Transverse colon (tissue), 4 donors: ENCODE results near the gene SCYL1.

ENCODE experiments used
- CTCF ChIP-seq, 5 experiments: fragments of 200-600 bp in 3 of 5; fragments of 450-650 bp in 2 of 5; sonication (generic) in 3 of 5; IDR thresholded peaks; 1 replicate in 2 of 5; 2 replicates in 3 of 5; pipeline ENCODE4 v1.5.1; 2016 to 2017; ENCODE audit warnings: antibody characterized with exemption in 5 of 5, inconsistent platforms in 3 of 5, mild to moderate bottlenecking in 2 of 5, moderate library complexity in 1 of 5
- EP300 ChIP-seq: sonication (generic); formaldehyde crosslinking; IDR thresholded peaks from one replicate; pipeline ENCODE4 v1.6.1; 2017; ENCODE audit warnings: antibody characterized with exemption, low read depth
- POLR2A ChIP-seq: fragments of 450-650 bp; IDR thresholded peaks from one replicate; pipeline ENCODE4 v1.6.1; 2016; ENCODE audit warnings: antibody characterized with exemption, mild to moderate bottlenecking, moderate library complexity
- POLR2AphosphoS5 ChIP-seq, 3 donors: sonication (generic); formaldehyde crosslinking; IDR thresholded peaks; one replicate each; pipeline ENCODE4 v1.6.1; 2016; ENCODE audit warnings: antibody characterized with exemption in 3 of 3

GRCh38 chr11:65572356-65573051 lies 47.6 kb downstream of the SCYL1 start, which contains the start of gene FAM89B:
- TF ChIP-seq CTCF (IDR thresholded peaks at IDR 0.05): no peak
- no peak for TF ChIP-seq POLR2A
- TF ChIP-seq EP300: no peak
- peak in 2 of 3 donors; percentile 48 to 73 for TF ChIP-seq POLR2AphosphoS5 (IDR thresholded peaks at IDR 0.05)
